ENCODE measurements around the gene ADAP1.
"Not testable (repeated sequence)": the region's sequence is repeated elsewhere in the genome, so short reads cannot be mapped to it uniquely, and the experiment has no call there.

ADAP1 gene

GRCh38 chr7:945147-945555, 9.3 kb downstream of the ADAP1 start:
- no peak overlapping the region for H3K4me2 ChIP-seq (ENCODE audit: low read length)
- peaks cover 1% of the 10 kb centered on the region for H3K4me1 ChIP-seq (ENCODE audit: control insufficient read depth, low read depth, low read length)
- no peak overlapping the region for H3K27ac ChIP-seq (ENCODE audit: low read depth, low read length)
- H3K4me3 ChIP-seq (ENCODE audit: low read length) = no peak overlapping the region
- no peak overlapping the region for H3K23ac ChIP-seq (ENCODE audit: low read length)
- H3K79me2 ChIP-seq (ENCODE audit: control insufficient read depth, insufficient read depth, low read length) = no peaks in the 10 kb centered on the region
- H2BK120ac ChIP-seq (ENCODE audit: low read depth, low read length) = no peak overlapping the region
- no peak overlapping the region for H4K5ac ChIP-seq (ENCODE audit: low read length)
- no peak overlapping the region for H4K8ac ChIP-seq (ENCODE audit: low read depth, low read length)
- no peak overlapping the region for H3K18ac ChIP-seq (ENCODE audit: low read length)
- H2AK5ac ChIP-seq (ENCODE audit: low read length) = no peak overlapping the region
- no CpG with 5 or more reads among the region's 13 CpGs for WGBS (ENCODE audit: extremely low coverage, insufficient coverage, low lambda C conversion rate)
- peak overlapping the region; percentile 84 for H3K56ac ChIP-seq (ENCODE audit: low read length)
- H3K9ac ChIP-seq (ENCODE audit: low read length) = no peak overlapping the region
- no peak for DNase-seq
- no peak overlapping the region for H2BK5ac ChIP-seq (ENCODE audit: low read length)
- H2BK15ac ChIP-seq (replicated peaks; ENCODE audit: low read depth) = no peak overlapping the region
- H3K4ac ChIP-seq (ENCODE audit: low read depth, low read length) = no peak overlapping the region
- H3K27me3 ChIP-seq (ENCODE audit: insufficient read depth, low read length, poor library complexity) = no peaks in the 10 kb centered on the region
- H3K36me3 ChIP-seq (ENCODE audit: control insufficient read depth, insufficient read depth, low read length) = no peaks in the 10 kb centered on the region
- H3K79me1 ChIP-seq (ENCODE audit: low read length) = no peaks in the 10 kb centered on the region

- Histone ChIP-seq H2AK5ac (ENCODE audit: low read length) (no peak overlapping the region), H2BK5ac (ENCODE audit: low read length) (no peak overlapping the region), H3K56ac (ENCODE audit: low read length) (no peak overlapping the region), H4K5ac (ENCODE audit: low read length) (no peak overlapping the region), H3K27me3 (ENCODE audit: insufficient read depth, low read length, poor library complexity) (no peaks in the 10 kb centered on the region), H4K8ac (ENCODE audit: low read depth, low read length) (no peak overlapping the region), H3K4me3 (ENCODE audit: low read length) (no peak overlapping the region), H3K79me2 (ENCODE audit: control insufficient read depth, insufficient read depth, low read length) (no peaks in the 10 kb centered on the region), H3K27ac (ENCODE audit: low read depth, low read length) (no peak overlapping the region), H2BK15ac (replicated peaks; ENCODE audit: low read depth) (no peak overlapping the region), H3K4me2 (ENCODE audit: low read length) (no peak overlapping the region), H3K9ac (ENCODE audit: low read length) (no peak overlapping the region), H3K36me3 (ENCODE audit: control insufficient read depth, insufficient read depth, low read length) (no peaks in the 10 kb centered on the region), H3K18ac (ENCODE audit: low read length) (no peak overlapping the region), H2BK120ac (ENCODE audit: low read depth, low read length) (no peak overlapping the region), H3K23ac (ENCODE audit: low read length) (no peak overlapping the region), H3K4me1 (ENCODE audit: control insufficient read depth, low read depth, low read length) (peaks cover 1% of the 10 kb centered on the region), H3K79me1 (ENCODE audit: low read length) (no peaks in the 10 kb centered on the region), H3K4ac (ENCODE audit: low read depth, low read length) (no peak overlapping the region)
- DNase-seq = no peak
- WGBS (ENCODE audit: extremely low coverage, insufficient coverage, low lambda C conversion rate) = no CpG with 5 or more reads among the region's 5 CpGs
These were observed 9.7 kb downstream of the ADAP1 start for GRCh38 chr7:944744-945143.

DNA sequence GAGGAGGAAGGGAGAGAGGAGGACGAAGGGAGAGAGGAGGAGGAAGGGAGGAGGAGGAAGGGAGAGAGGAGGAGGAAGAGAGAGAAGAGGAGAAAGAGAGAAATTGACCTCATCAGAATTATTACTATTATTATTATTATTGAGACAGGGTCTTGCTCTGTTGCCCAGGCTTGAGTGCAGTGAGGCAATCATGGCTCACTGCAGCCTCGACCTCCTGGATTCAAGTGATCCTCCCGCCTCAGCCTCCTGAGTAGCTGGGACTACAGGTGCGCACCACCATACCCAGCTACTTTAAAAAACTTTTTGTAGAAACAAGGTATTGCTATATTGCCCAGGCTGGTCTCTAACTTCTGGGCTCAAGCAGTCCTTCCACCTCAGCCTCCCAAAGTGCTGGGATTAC, 10.7 kb downstream of the ADAP1 start:
- not testable (repeated sequence) for H3K4me3 ChIP-seq (ENCODE audit: low read length); H3K4ac ChIP-seq (ENCODE audit: low read depth, low read length); H2BK5ac ChIP-seq (ENCODE audit: low read length); H3K79me2 ChIP-seq (ENCODE audit: control insufficient read depth, insufficient read depth, low read length); H3K56ac ChIP-seq (ENCODE audit: low read length); DNase-seq; H3K18ac ChIP-seq (ENCODE audit: low read length); H3K79me1 ChIP-seq (ENCODE audit: low read length); H3K9ac ChIP-seq (ENCODE audit: low read length); H4K8ac ChIP-seq (ENCODE audit: low read depth, low read length); H3K23ac ChIP-seq (ENCODE audit: low read length); H3K36me3 ChIP-seq (ENCODE audit: control insufficient read depth, insufficient read depth, low read length); H3K4me2 ChIP-seq (ENCODE audit: low read length); H3K27ac ChIP-seq (ENCODE audit: low read depth, low read length); H3K27me3 ChIP-seq (ENCODE audit: insufficient read depth, low read length, poor library complexity); H3K4me1 ChIP-seq (ENCODE audit: control insufficient read depth, low read depth, low read length); H2AK5ac ChIP-seq (ENCODE audit: low read length); H2BK120ac ChIP-seq (ENCODE audit: low read depth, low read length); H4K5ac ChIP-seq (ENCODE audit: low read length); H2BK15ac ChIP-seq (replicated peaks; ENCODE audit: low read depth)
- WGBS (ENCODE audit: extremely low coverage, insufficient coverage, low lambda C conversion rate) = no CpG with 5 or more reads among the region's 4 CpGs

DNA sequence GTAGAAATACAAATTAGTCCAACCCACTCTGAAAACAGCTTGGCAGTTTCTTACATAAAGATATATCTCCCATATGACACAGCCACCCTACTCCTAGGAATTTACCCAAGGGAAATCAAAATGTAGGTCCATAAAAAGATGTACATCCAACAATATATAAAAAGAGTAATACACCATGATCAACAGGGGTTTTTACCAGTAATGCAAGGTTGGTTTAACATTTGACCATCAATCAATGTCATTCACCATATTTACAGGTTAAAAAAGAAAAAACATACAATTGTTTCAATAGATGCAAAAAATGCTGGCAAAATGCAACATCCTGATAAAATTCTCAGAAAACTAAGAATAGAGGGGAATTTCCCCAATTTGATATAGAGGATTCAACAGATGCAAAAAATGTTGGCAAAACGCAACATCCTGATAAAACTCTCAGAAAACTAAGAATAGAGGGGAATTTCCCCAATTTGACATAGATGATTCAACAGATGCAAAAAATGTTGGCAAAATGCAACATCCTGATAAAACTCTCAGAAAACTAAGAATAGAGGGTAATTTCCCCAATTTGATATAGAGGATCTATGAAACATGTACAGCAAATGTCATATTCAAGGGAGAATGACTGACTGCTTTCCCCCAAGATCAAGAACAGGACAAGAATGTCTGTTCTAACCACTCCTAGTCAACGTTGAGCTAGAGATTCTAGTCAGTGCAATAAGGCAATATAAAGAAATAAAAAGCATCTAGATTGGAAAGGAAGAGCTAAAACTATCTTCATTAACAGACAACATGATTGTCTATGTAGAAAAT, 13.7 kb downstream of the ADAP1 start:
- Histone ChIP-seq H3K23ac (ENCODE audit: low read length) (no peak overlapping the region), H3K56ac (ENCODE audit: low read length) (no peak overlapping the region), H3K27ac (ENCODE audit: low read depth, low read length) (no peak overlapping the region), H3K79me1 (ENCODE audit: low read length) (no peaks in the 10 kb centered on the region), H3K27me3 (ENCODE audit: insufficient read depth, low read length, poor library complexity) (no peaks in the 10 kb centered on the region), H4K8ac (ENCODE audit: low read depth, low read length) (no peak overlapping the region), H3K4me1 (ENCODE audit: control insufficient read depth, low read depth, low read length) (no peaks in the 10 kb centered on the region), H4K5ac (ENCODE audit: low read length) (no peak overlapping the region), H3K4me2 (ENCODE audit: low read length) (no peak overlapping the region), H3K4me3 (ENCODE audit: low read length) (no peak overlapping the region), H3K4ac (ENCODE audit: low read depth, low read length) (no peak overlapping the region), H3K9ac (ENCODE audit: low read length) (no peak overlapping the region), H3K18ac (ENCODE audit: low read length) (no peak overlapping the region), H3K79me2 (ENCODE audit: control insufficient read depth, insufficient read depth, low read length) (no peaks in the 10 kb centered on the region), H2BK15ac (replicated peaks; ENCODE audit: low read depth) (no peak overlapping the region), H2BK120ac (ENCODE audit: low read depth, low read length) (no peak overlapping the region), H2BK5ac (ENCODE audit: low read length) (no peak overlapping the region), H2AK5ac (ENCODE audit: low read length) (no peak overlapping the region), H3K36me3 (ENCODE audit: control insufficient read depth, insufficient read depth, low read length) (no peaks in the 10 kb centered on the region)
- no CpG with 5 or more reads among the region's 2 CpGs for WGBS (ENCODE audit: extremely low coverage, insufficient coverage, low lambda C conversion rate)
- DNase-seq = no peak

DNA sequence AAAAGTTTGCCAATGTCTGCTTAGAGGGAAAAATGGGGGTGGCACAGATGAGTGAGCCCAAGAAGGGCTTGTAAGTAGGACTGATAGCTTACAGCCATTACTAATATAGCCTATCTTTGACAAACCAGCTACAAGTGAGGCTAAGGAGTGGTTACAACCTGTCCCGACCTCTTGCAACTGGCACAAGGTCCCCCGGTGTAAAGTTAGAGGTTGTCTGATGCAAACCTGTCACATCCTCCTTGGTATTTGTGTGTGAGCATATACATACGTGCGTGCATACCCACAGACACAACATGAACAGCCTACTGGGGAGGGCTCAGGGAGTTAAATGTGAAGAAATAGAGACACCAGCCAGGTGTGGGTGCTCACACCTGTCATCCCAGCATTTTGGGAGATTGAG, 14.6 kb downstream of the ADAP1 start:
- H3K4me3 ChIP-seq (ENCODE audit: low read length) = no peak overlapping the region
- no peaks in the 10 kb centered on the region for H3K27me3 ChIP-seq (ENCODE audit: insufficient read depth, low read length, poor library complexity)
- H3K79me2 ChIP-seq (ENCODE audit: control insufficient read depth, insufficient read depth, low read length) = no peaks in the 10 kb centered on the region
- H3K9ac ChIP-seq (ENCODE audit: low read length) = no peak overlapping the region
- H3K4me1 ChIP-seq (ENCODE audit: control insufficient read depth, low read depth, low read length) = no peaks in the 10 kb centered on the region
- H3K18ac ChIP-seq (ENCODE audit: low read length) = no peak overlapping the region
- no peak overlapping the region for H4K8ac ChIP-seq (ENCODE audit: low read depth, low read length)
- H3K79me1 ChIP-seq (ENCODE audit: low read length) = no peaks in the 10 kb centered on the region
- H4K5ac ChIP-seq (ENCODE audit: low read length) = no peak overlapping the region
- no peak overlapping the region for H3K23ac ChIP-seq (ENCODE audit: low read length)
- H3K4ac ChIP-seq (ENCODE audit: low read depth, low read length) = no peak overlapping the region
- no peak overlapping the region for H3K27ac ChIP-seq (ENCODE audit: low read depth, low read length)
- WGBS (ENCODE audit: extremely low coverage, insufficient coverage, low lambda C conversion rate) = no CpG with 5 or more reads among the region's 4 CpGs
- no peak overlapping the region for H3K56ac ChIP-seq (ENCODE audit: low read length)
- no peak overlapping the region for H2AK5ac ChIP-seq (ENCODE audit: low read length)
- DNase-seq = no peak
- H2BK120ac ChIP-seq (ENCODE audit: low read depth, low read length) = no peak overlapping the region
- no peaks in the 10 kb centered on the region for H3K36me3 ChIP-seq (ENCODE audit: control insufficient read depth, insufficient read depth, low read length)
- no peak overlapping the region for H2BK15ac ChIP-seq (replicated peaks; ENCODE audit: low read depth)
- no peak overlapping the region for H3K4me2 ChIP-seq (ENCODE audit: low read length)
- H2BK5ac ChIP-seq (ENCODE audit: low read length) = no peak overlapping the region
